PC-3 (cell line): ENCODE data around the gene IL1RAPL2.

Experiments used
- EZH2 ChIP-seq: fragments of 300-600 bp; sonication (generic); IDR thresholded peaks from one replicate; pipeline ENCODE4 v1.6.1; 2017; ENCODE audit warnings: antibody characterized with exemption, mild to moderate bottlenecking, low read length; ENCODE audit not compliant: unreplicated experiment
- EZH2phosphoT487 ChIP-seq: fragments of 300-600 bp; sonication (generic); IDR thresholded peaks from 2 replicates; pipeline ENCODE4 v1.6.1; 2018; ENCODE audit warnings: mild to moderate bottlenecking, antibody characterized with exemption, low read length, borderline replicate concordance
- TF ChIP-seq, protein P1 (sequence below): fragments of 300-600 bp; sonication (generic); conservative IDR thresholded peaks from 2 replicates; pipeline ENCODE4 v1.5.1; 2017; ENCODE audit warnings: antibody characterized with exemption, low read depth, mild to moderate bottlenecking, low read length

DNA sequence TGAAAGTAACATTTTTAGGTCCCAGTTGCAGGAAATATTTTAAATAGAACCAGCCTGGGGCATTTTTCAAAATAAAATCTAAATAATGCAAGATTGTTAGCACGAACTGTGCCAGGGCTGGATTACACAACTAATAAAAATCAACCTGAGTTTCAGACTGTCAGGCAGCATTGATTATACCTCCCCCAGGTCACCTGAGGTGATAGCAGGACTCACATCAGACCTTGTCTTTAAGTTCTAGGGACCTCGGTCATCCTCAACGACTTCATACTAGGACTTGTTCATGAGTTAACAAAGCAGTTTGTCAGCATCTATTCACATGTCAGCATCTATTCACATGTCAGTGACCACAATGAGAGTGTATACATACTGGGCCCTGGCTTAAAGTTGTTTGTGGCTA, 663.1 kb downstream of the IL1RAPL2 start:
- TF ChIP-seq, protein P1, sequence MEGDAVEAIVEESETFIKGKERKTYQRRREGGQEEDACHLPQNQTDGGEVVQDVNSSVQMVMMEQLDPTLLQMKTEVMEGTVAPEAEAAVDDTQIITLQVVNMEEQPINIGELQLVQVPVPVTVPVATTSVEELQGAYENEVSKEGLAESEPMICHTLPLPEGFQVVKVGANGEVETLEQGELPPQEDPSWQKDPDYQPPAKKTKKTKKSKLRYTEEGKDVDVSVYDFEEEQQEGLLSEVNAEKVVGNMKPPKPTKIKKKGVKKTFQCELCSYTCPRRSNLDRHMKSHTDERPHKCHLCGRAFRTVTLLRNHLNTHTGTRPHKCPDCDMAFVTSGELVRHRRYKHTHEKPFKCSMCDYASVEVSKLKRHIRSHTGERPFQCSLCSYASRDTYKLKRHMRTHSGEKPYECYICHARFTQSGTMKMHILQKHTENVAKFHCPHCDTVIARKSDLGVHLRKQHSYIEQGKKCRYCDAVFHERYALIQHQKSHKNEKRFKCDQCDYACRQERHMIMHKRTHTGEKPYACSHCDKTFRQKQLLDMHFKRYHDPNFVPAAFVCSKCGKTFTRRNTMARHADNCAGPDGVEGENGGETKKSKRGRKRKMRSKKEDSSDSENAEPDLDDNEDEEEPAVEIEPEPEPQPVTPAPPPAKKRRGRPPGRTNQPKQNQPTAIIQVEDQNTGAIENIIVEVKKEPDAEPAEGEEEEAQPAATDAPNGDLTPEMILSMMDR: no peak
- TF ChIP-seq EZH2phosphoT487 (no peak), EZH2 (no peak)
